ENCODE results near the gene HOXA1. TPM values are rescaled to one million over a fixed set of nuclear protein-coding genes. Genes with fewer than 3 reads are reported as not detected.

Gene HOXA1
- total and polyA plus RNA-seq, 2 of the 4 experiments (the other 2 are of a cell fraction), result 0.54 to 1.8 TPM

DNA sequence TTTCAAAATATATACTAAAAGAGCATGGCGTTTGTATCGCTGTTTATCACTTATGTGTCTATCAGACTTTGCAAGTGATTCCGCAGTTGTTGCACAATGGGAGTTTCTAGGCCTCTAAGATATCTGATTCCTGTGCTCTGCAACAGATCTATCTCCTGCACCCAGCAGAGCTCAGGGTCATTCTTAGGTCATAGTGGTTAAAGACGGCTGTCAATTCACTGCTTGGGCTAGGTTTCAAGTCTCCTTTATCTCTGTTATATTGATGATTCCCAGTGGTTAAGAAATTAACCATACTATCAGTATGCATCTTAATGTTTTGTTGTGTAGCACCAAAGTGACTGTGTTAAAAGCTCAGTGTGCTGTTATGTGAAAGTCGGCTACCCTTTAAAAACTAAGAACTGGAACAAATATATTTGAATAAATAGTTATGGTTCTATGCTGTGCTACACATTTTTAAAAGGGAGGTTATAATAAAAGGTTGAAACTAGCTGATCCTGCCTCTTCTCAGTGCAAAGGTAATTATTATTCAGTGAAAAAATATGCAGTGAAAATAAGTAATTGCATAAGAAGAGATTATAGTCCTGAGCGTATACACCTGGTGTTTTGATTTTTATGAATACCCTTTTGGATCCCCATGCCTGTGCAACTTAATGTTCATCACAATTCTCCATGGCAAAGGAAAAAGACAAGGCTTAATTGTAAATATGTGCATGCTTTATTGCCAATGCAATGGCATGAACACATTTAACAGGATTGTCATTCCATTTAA lies 24.0 kb downstream of the HOXA1 start:
- intact Hi-C loops (cut with micrococcal nuclease) (no loop called here), dilution Hi-C loops (cut with HindIII; ENCODE audit: low sequenced_read_pairs, unreplicated experiment) (no loop called here), in situ Hi-C loops (cut with MboI; ENCODE audit: low sequenced_read_pairs) (no loop called here)
- H3K9ac ChIP-seq (ENCODE audit: low read depth, low read length), result no peak overlapping the region
- no TSS peak for BruUV-seq (replicated peaks)
- no peak overlapping the region for H3K14ac ChIP-seq (replicated peaks; ENCODE audit: low read depth, low read length)
- no peak overlapping the region for H2AFZ ChIP-seq (replicated peaks; ENCODE audit: low read length, poor library complexity)
- H2AK5ac ChIP-seq (ENCODE audit: low read depth, low read length), result no peak overlapping the region
- CTCF ChIA-PET, result no interaction called here
- H2BK5ac ChIP-seq (ENCODE audit: low read depth, low read length, poor library complexity, severe bottlenecking), result no peak overlapping the region
- H3K9me3 ChIP-seq (ENCODE audit: control insufficient read depth, insufficient read depth, low read length), result no peaks in the 10 kb centered on the region
- ATAC-seq (ENCODE audit: low read depth), result no peak
- no peak overlapping the region for H3K18ac ChIP-seq (ENCODE audit: low read depth, low read length)
- peaks cover 1% of the 10 kb centered on the region; the same call in 1 of the 2 replicates for H3K27me3 ChIP-seq (ENCODE audit: control insufficient read depth, insufficient read depth, low read length)
- no peak overlapping the region for H3K56ac ChIP-seq (ENCODE audit: extremely low read depth, insufficient read depth, low read length)
- no peaks in the 10 kb centered on the region for H3K79me1 ChIP-seq (ENCODE audit: low read depth in 1 of 2, low read length in 2 of 2)
- H4K5ac ChIP-seq (ENCODE audit: low read depth, low read length), result no peak overlapping the region
- no peak overlapping the region for H3K4ac ChIP-seq (ENCODE audit: low read depth, low read length)
- H4K20me1 ChIP-seq (ENCODE audit: insufficient read depth, low read length), result no peaks in the 10 kb centered on the region
- H3K27ac ChIP-seq (ENCODE audit: insufficient read depth, low read length), result no peak overlapping the region
- no peak overlapping the region for H3K4me2 ChIP-seq (ENCODE audit: low read depth, low read length)
- no peaks in the 10 kb centered on the region for H3K36me3 ChIP-seq (ENCODE audit: control insufficient read depth, insufficient read depth, low read length)
- H3K23ac ChIP-seq (ENCODE audit: low read depth, low read length), result no peak overlapping the region
- no peak for DNase-seq
- no peak overlapping the region for H2BK15ac ChIP-seq (ENCODE audit: low read depth, low read length)
- H3K4me3 ChIP-seq (ENCODE audit: insufficient read depth, low read depth, low read length), result no peak overlapping the region
- no peak overlapping the region for H4K91ac ChIP-seq (ENCODE audit: insufficient read depth, low read depth, low read length)
- TF ChIP-seq, protein P1, sequence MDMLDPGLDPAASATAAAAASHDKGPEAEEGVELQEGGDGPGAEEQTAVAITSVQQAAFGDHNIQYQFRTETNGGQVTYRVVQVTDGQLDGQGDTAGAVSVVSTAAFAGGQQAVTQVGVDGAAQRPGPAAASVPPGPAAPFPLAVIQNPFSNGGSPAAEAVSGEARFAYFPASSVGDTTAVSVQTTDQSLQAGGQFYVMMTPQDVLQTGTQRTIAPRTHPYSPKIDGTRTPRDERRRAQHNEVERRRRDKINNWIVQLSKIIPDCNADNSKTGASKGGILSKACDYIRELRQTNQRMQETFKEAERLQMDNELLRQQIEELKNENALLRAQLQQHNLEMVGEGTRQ (IDR thresholded peaks at IDR 0.05; ENCODE audit: low read depth, low read length), result no peak
- TF ChIP-seq RCOR1 (IDR thresholded peaks at IDR 0.05; ENCODE audit: insufficient replicate concordance, low read length) (no peak), RFX5 (IDR thresholded peaks at IDR 0.05; ENCODE audit: low read depth, low read length) (no peak), SMC3 (IDR thresholded peaks at IDR 0.05; ENCODE audit: low read depth, low read length) (no peak), CEBPB (IDR thresholded peaks at IDR 0.05; ENCODE audit: low read depth, low read length) (0 out of 2 replicates have a peak, but pooled peaks have one; percentile 20), NFE2L2 (IDR thresholded peaks at IDR 0.05; ENCODE audit: low read depth, low read length) (no peak)
- no peaks in the 10 kb centered on the region for H3K4me1 ChIP-seq (ENCODE audit: control insufficient read depth, insufficient read depth, low read length)
- H2AK9ac ChIP-seq (replicated peaks; ENCODE audit: low read depth, low read length, poor library complexity), result no peak overlapping the region
- H2BK120ac ChIP-seq (ENCODE audit: low read depth, low read length), result no peak overlapping the region
- POLR2A ChIA-PET (ENCODE audit: unreplicated experiment), result no interaction called here
- 80% methylated on average over 1 of the region's 6 CpGs; no CpG with 5 or more reads in 1 of the 2 experiments for WGBS, 2 experiments (ENCODE audit: extremely low coverage in 2 of 2, insufficient read length in 1 of 2)
- H2BK20ac ChIP-seq (ENCODE audit: low read depth, low read length), result no peak overlapping the region
- no peak overlapping the region for H4K8ac ChIP-seq (ENCODE audit: low read depth in 2 of 2, low read length in 2 of 2)
- H3K9me1 ChIP-seq (ENCODE audit: insufficient read depth, low read length), result no peaks in the 10 kb centered on the region

Measured in IMR-90 (cell line).